GM19239 (cell line): Measurements from ENCODE around the gene ERICH3.
A peak's percentile ranks its signal among the peaks of the same experiment; 100 is the strongest.
"Not testable (repeated sequence)": the region's sequence is repeated elsewhere in the genome, so short reads cannot be mapped to it uniquely, and the experiment has no call there.

Experiments used
- DNase-seq: peaks from one replicate; pipeline ENCODE4 v3.0.0; 2011; ENCODE audit warnings: low spot score; ENCODE audit not compliant: insufficient read length
- FAIRE-seq: peaks from 2 replicates; lab custom pipeline; 2011; peaks lifted over from hg19 to GRCh38; lab: Jason Lieb, UNC

Gene ERICH3

GRCh38 chr1:74681851-74682250 lies 8.3 kb upstream of the ERICH3 start:
- no peak for DNase-seq
- no peak for FAIRE-seq

GRCh38 chr1:74681449-74681848 lies 7.9 kb upstream of the ERICH3 start:
- FAIRE-seq (peak; percentile 85), DNase-seq (no peak)

DNA sequence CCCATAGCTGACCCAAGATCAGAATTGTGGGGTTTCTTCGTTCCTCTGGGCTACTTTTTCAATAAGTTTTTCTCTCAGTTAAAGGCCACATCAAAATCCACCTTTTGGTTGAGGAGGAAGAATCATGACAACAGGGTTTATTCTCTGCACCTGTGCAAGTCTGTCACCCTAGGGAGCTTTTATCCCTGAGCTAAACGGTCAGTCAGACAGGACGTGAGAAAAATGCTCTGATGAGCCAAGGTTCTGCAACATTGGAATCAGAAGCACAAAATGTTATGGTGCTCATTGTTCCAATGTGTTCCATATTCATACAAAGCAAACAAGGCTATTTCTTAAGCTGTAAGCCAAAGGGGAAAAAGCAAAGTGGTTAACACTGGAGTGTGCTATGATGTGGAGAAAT lies 7.4 kb upstream of the ERICH3 start:
- DNase-seq (no peak), FAIRE-seq (no peak)

DNA sequence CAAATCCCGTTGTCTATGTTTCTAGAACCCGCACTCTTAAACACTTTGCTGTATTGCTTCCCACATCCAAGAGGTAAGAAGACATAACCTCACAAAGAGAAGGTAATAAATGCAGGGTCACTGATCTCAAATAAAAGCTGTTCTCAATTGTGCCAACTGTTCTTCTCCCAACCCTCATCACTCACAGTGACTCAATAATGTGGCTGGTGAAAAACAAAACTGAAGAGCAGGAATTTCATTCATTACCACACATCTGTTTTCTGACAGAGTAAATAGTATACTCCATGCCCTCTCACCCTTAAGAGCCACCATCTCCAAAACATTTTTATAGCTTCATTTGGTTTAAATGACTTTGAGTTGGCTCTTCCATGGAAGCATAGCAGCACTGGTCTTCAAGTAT lies 6.2 kb upstream of the ERICH3 start:
- FAIRE-seq (no peak), DNase-seq (no peak)

DNA sequence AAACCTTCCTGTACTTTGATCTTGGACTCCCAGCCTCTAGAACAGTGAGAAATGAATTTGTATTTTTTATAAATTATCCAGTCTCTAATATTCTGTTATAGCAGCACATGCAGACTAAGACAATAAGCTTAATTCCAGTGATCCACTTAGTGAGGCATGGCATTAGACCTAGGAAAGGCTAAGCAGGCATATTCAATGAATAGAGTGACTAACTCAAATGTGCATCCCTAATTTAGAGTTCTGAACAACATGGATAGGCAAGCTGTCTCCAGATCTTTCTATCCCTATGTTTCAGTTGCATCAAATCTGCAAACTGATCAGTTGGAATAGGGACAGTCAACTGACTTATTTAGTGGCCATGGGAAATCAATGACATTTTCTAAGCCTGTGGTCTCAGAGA lies 4.3 kb upstream of the ERICH3 start:
- FAIRE-seq (no peak), DNase-seq (no peak)

DNA sequence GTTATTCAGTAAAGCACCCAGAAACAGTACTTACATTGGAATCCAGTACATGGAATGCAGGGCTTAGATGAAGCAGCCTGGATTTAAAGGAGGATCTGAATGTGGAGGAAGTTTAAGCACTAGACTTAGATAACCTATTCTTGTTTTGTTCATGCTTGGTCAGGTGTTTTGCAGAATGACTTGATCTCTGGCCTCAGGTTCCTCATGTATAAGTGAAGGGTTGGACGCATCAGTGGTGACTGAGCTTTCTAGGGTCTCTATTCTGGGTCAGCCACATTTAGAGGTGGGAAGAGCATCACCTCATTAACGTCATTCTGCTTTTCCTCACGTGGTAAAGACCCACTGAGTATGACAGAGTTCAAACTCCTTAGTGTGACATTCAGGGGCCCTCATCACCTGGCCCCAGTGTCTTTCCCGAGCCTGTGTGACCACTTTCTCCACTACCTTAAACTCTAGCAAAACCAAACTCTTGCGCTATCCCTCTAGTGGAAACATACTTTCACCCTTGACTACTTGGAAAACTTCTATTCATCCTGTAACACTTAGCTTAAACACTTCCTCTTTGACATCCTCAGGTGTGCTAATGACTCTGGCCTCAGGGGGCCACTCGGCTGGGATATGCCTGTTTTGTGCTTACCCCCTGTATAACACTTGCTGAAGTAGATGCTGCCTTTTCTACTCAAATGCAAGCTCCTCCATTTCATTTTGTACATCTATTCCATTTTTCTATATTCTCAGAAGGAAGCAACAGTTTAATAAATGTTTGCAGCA lies 871 bp upstream of the ERICH3 start:
- DNase-seq (no peak), FAIRE-seq (no peak)

DNA sequence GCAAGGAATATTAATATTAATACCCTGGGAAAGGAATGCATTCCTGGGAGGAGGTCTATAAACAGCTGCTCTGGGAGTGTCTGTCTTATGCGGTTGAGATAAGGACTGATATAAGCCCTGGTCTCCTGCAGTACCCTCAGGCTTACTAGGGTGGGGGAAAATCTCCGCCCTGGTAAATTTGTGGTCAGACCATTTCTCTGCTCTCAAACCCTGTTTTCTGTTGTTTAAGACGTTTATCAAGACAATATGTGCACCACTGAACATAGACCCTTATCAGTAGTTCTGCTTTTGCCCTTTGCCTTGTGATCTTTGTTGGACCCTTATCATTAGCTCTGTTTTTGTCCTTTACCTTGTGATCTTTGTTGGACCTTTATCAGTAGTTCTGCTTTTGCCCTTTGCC lies 2.7 kb downstream of the ERICH3 start:
- not testable (repeated sequence) for FAIRE-seq

DNA sequence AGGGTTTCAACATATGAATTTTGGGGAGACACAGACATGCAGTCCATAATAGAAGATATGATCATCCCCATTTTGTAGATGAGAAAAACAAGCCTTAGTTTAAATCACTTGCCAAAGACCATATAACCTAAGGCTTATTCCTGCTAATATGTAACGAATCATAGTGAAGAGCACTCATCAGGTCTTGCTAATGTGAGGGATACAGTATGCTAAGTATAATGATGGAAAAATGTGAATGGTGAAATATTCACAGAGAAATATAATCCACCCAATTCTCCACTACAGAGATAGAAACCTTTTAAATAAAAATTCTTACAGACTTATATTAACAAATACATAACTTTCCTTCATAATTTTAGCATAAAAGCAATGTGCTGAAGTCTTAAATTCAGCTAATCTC lies 18.9 kb downstream of the ERICH3 start:
- FAIRE-seq: no peak
- no peak for DNase-seq

More for the DNA sequence above, 2.7 kb downstream of the ERICH3 start:
- not testable (repeated sequence) for DNase-seq

- FAIRE-seq: peak; percentile 96
Measured at GRCh38 chr1:74652711-74653139, 20.9 kb downstream of the ERICH3 start.

DNA sequence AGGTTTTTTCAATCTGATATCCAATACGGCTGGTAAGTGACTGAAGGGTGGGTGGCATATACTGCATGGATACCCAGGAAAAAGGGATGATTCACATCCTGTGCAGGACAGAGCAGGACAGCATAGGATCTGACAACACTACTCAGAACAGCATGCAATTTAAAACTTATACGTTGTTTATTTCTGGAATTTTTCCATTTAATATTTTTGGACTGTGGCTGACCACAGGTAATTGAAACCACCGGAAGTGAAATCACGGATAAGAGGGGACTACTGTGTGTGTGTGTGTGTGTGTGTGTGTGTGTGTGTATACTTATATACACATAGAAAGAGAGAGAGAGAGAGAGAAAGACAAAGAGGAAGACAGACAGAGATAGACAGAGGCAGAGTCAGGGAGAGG lies 23.0 kb downstream of the ERICH3 start:
- no peak for FAIRE-seq
- no peak for DNase-seq

More at GRCh38 chr1:74652711-74653139, 20.9 kb downstream of the ERICH3 start:
- DNase-seq: peak; percentile 21

- FAIRE-seq (no peak), DNase-seq (no peak)
Measured at GRCh38 chr1:74641876-74642275, 31.7 kb downstream of the ERICH3 start.

DNA sequence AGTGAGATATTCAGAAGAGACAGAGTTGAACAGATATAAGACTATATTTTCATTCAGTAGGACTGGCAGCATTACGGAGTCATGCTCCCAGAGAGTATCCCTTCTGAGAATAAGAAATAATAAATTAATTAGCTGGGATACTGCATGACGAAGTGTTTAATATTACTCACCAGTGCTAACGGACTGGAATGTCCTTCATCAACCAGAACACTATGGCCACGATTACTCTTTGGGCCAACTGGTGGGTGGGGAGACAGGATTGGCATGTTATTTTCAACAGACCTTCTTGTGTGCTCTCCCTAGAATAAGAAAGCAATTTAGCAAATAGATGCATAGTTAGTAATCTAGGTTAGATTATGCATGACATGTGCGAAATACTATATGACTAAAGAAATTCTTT lies 32.4 kb downstream of the ERICH3 start:
- no peak for FAIRE-seq
- DNase-seq: no peak

DNA sequence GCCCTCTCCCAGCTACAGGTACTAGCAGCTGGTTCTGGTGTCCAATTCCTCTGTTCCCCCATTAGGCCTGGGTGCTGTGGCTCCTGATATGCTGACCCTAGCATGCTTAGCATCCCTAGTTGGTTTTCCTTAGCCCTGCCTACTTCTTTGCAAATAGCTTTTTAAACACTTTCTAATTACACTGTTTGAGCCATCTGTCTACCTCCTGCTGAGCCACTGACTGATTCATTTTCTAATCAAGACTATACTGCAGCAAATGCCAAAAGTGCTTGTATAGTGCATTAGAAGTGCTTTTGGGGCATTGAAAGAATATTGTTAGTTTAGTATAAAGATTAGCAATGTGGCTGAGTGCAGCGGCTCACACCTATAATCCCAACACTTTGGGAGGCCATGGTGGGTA lies 36.3 kb downstream of the ERICH3 start:
- DNase-seq (no peak), FAIRE-seq (no peak)

DNA sequence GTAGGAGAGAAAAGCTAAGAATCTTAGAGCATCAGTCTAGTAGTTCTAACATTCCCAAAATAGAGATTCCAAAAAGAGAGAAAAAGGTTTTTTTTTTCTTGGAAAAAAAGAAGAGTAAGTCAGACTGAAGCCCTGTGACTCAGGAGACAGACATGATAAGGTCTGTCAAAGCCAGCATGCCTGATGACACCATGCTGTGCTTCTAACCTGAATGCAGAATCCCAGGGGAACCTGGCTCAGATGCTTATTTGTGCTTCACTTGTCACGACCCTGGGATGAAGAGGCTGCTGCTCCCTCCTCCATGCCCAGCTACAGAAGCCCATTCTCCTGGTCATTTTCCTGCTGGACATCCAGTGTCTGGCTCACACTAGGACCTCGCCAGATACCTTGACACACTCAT lies 44.3 kb downstream of the ERICH3 start:
- DNase-seq: no peak
- FAIRE-seq: no peak

- FAIRE-seq (no peak), DNase-seq (no peak)
Measured at GRCh38 chr1:74623716-74624115, 49.9 kb downstream of the ERICH3 start.

GRCh38 chr1:74620242-74620641 lies 53.4 kb downstream of the ERICH3 start:
- DNase-seq (no peak), FAIRE-seq (no peak)

DNA sequence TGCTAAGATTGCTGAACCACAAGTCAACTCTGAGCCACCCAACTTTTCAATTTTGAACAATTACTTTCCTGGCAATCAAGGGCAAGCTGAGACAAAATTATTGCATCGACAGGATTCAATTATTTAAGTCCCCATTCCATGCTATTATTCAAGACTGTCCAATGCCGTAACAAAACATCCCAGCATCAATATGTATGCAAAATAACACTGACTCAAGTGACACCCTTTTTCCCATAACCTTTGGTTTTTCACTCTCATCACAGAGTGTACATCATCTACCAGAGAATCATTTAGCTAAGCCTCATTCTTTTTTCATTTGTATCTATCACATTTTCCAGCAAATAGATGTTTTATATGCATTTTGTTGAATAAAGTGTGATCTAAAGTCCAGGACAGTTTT lies 54.6 kb downstream of the ERICH3 start:
- DNase-seq (no peak), FAIRE-seq (no peak)

GRCh38 chr1:74613894-74614293 lies 59.7 kb downstream of the ERICH3 start:
- no peak for FAIRE-seq
- DNase-seq: no peak

GRCh38 chr1:74611887-74612286 lies 61.7 kb downstream of the ERICH3 start:
- DNase-seq (no peak), FAIRE-seq (no peak)

GRCh38 chr1:74610961-74611360 lies 62.6 kb downstream of the ERICH3 start:
- DNase-seq (no peak), FAIRE-seq (no peak)

DNA sequence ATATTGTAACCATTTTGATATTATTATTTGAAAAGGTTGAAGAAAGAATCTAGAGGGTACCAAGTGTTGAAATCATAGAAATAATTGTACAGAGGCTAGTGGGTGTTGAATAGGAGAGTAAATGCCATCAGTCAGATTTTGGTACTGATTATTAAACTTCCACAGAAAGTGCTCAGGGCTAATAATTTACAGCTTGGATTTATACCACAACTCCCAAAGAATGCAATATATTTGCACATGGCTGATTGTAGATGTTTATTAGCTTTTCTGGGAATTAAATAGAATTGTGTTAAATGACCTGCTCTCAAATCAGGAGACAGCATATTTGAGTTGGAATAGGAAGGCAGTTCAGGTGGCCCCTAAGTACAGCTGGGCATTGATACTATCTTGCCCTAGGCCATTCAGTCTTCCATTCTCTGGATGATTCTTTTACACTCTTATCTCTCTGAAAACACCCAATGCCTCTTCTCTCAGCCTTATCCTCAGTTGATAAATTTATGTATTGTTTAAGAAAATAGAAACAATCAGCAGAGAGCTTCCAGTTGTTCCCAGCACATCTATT lies 63.7 kb downstream of the ERICH3 start:
- FAIRE-seq (no peak), DNase-seq (no peak)

DNA sequence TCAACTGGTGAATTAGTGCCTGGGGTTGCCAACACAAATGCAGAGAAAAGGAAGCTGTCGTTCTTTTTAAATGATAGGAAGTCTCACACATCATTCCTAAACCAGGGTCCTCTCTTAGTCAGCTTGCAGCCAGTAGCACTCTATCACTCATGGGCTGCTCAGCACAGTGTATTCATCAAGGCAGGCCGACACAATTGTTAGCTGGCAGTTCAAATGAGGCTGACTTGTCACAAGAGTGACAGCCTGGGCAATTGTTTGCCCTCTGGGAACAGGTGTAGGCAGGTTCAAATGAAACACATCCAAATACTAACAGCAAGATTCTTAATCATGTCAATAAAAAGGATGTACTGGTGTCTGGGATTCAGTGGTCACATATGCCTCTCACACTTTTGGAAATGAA lies 76.9 kb downstream of the ERICH3 start:
- no peak for DNase-seq
- no peak for FAIRE-seq
